ENCODE results near the gene SDR9C7. TPM values are rescaled to one million over a fixed set of nuclear protein-coding genes. Genes with fewer than 3 reads are reported as not detected.
"Not testable (repeated sequence)": the region's sequence is repeated elsewhere in the genome, so short reads cannot be mapped to it uniquely, and the experiment has no call there.

Gene SDR9C7
- total RNA-seq, 1 experiment from 2014 or later, result not detected

DNA sequence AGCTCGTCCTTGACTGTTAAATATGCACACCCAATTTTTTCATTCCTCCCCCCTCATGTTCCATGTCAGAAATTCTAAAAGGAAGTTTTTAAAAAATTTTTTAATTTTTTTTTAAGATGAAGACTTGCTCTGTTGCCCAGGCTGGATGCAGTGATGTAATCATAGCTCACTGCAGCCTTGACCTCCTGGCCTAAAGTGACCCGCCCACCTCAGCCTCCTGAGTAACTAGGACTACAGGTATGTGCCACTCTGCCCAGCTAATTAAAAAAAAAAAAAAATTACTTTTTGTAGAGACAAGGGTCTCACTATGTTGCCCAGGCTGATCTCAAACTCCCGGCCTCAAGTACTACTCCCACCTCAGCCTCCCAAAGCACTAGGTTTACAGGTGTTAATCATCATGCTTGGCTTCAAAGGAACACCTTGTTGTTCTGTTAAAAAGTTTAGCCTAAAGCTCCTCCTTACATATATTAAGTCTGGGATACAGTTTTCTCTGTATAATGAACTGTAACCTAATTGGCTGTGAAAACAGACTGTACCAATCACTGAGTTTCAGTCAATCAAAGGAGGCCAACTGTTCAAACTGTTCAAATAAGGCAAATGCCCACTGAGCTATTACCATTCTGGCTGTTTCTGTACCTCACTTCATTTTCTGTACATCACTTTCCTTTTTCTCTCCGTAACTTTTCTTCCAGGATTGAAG is 17.8 kb downstream of the SDR9C7 start:
- TF ChIP-seq, protein P1, sequence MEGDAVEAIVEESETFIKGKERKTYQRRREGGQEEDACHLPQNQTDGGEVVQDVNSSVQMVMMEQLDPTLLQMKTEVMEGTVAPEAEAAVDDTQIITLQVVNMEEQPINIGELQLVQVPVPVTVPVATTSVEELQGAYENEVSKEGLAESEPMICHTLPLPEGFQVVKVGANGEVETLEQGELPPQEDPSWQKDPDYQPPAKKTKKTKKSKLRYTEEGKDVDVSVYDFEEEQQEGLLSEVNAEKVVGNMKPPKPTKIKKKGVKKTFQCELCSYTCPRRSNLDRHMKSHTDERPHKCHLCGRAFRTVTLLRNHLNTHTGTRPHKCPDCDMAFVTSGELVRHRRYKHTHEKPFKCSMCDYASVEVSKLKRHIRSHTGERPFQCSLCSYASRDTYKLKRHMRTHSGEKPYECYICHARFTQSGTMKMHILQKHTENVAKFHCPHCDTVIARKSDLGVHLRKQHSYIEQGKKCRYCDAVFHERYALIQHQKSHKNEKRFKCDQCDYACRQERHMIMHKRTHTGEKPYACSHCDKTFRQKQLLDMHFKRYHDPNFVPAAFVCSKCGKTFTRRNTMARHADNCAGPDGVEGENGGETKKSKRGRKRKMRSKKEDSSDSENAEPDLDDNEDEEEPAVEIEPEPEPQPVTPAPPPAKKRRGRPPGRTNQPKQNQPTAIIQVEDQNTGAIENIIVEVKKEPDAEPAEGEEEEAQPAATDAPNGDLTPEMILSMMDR (IDR thresholded peaks at IDR 0.05; ENCODE audit: unreplicated experiment), result no peak
- Mint-ChIP-seq H3K36me3 (ENCODE audit: insufficient read depth, unreplicated experiment) (no peaks in the 10 kb centered on the region), H3K27me3 (ENCODE audit: insufficient read depth, unreplicated experiment) (no peaks in the 10 kb centered on the region), H3K4me1 (ENCODE audit: insufficient read depth, unreplicated experiment) (no peaks in the 10 kb centered on the region), H3K27ac (ENCODE audit: low read depth, unreplicated experiment) (no peak overlapping the region), H3K9me3 (ENCODE audit: unreplicated experiment) (peaks cover 11% of the 10 kb centered on the region), H3K4me3 (ENCODE audit: unreplicated experiment) (no peak overlapping the region)
- BruUV-seq (replicated peaks), result no TSS peak
- no peak for DNase-seq (ENCODE audit: unreplicated experiment)
- CTCF ChIA-PET, result interaction anchor here (0.6 to 0.8 kb wide), 3 partner anchors 13 to 159 kb away, joined by 3 to 4 read pairs (median 3); no protein-coding TSS in a partner anchor
- POLR2A ChIA-PET, result interaction anchor here (0.9 kb wide), 1 partner anchor 16 kb away, joined by 3 read pairs; no protein-coding TSS in a partner anchor
- intact Hi-C loops (cut with micrococcal nuclease), result no loop called here

DNA sequence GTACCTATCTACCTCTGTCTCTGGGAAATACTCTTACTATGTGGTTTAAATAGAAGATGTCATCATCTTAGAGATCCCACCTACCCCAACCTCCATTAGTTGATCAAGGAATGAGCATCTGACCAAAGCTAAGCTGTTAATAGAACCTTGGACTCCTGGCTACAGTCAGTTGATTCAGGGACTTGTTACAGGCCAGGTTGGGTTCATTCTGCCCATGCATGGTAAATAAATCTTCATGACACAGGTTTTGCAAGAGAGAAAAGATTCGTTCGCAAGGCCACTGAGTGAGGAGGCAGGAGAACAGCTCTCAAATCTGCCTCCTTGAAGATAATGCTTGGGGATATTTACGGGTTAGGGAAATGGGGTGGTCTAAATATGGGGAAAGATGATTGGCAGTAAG is 19.5 kb downstream of the SDR9C7 start:
- no TSS peak for BruUV-seq (replicated peaks)
- Mint-ChIP-seq H3K27ac (ENCODE audit: low read depth, unreplicated experiment) (no peak overlapping the region), H3K9me3 (ENCODE audit: unreplicated experiment) (peaks cover 14% of the 10 kb centered on the region), H3K36me3 (ENCODE audit: insufficient read depth, unreplicated experiment) (no peaks in the 10 kb centered on the region), H3K4me1 (ENCODE audit: insufficient read depth, unreplicated experiment) (no peaks in the 10 kb centered on the region), H3K27me3 (ENCODE audit: insufficient read depth, unreplicated experiment) (no peaks in the 10 kb centered on the region), H3K4me3 (ENCODE audit: unreplicated experiment) (no peak overlapping the region)
- DNase-seq (ENCODE audit: unreplicated experiment), result no peak
- TF ChIP-seq, protein P1 (IDR thresholded peaks at IDR 0.05; ENCODE audit: unreplicated experiment), result no peak
- intact Hi-C loops (cut with micrococcal nuclease), result no loop called here
- ChIA-PET CTCF (interaction anchor here (0.7 kb wide), 1 partner anchor 278 kb away, joined by 3 read pairs; no protein-coding TSS in a partner anchor), POLR2A (no interaction called here)

DNA sequence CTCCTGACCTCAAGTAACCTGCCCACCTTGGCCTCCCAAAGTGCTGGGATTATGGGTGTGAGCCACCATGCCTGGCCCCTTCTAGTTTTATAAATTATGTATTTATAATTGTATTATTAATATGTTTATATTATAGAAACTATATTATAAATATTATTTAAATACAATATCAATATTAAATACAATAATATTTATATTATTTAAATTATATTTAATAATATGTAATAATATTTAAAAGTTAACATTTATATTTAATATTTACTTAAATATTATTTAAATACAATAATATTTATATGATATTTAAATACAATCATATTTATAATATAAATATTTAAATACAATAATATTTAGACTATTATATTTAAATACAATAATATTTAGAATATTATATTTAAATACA is 20.0 kb downstream of the SDR9C7 start:
- no peak overlapping the region for H3K27ac Mint-ChIP-seq (ENCODE audit: low read depth, unreplicated experiment)
- BruUV-seq (replicated peaks), result no TSS peak
- DNase-seq (ENCODE audit: unreplicated experiment), result no peak
- no peaks in the 10 kb centered on the region for H3K27me3 Mint-ChIP-seq (ENCODE audit: insufficient read depth, unreplicated experiment)
- no peaks in the 10 kb centered on the region for H3K36me3 Mint-ChIP-seq (ENCODE audit: insufficient read depth, unreplicated experiment)
- intact Hi-C loops (cut with micrococcal nuclease), result no loop called here
- ChIA-PET CTCF (no interaction called here), POLR2A (no interaction called here)
- H3K9me3 Mint-ChIP-seq (ENCODE audit: unreplicated experiment), result peaks cover 17% of the 10 kb centered on the region
- TF ChIP-seq, protein P1 (IDR thresholded peaks at IDR 0.05; ENCODE audit: unreplicated experiment), result no peak
- no peak overlapping the region for H3K4me3 Mint-ChIP-seq (ENCODE audit: unreplicated experiment)
- H3K4me1 Mint-ChIP-seq (ENCODE audit: insufficient read depth, unreplicated experiment), result no peaks in the 10 kb centered on the region

DNA sequence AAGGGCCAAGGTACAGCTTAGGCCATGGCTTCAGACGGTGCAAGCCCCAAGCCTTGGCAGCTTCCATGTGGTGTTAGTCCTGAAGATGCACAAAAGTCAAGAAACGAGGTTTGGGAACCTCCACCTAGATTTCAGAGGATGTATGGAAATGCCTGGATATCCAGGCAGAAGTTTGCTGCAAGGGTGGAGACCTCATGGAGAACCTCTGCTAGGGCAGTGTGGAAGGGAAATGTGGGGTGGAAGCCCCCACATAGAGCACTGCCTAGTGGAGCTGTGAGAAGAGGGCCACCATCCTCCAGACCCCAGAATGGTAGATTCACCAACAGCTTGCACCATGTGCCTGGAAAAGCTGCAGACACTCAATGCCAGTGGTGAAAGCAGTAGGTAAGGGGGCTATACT is 24.8 kb downstream of the SDR9C7 start:
- H3K36me3 Mint-ChIP-seq (ENCODE audit: insufficient read depth, unreplicated experiment); H3K27ac Mint-ChIP-seq (ENCODE audit: low read depth, unreplicated experiment); H3K4me1 Mint-ChIP-seq (ENCODE audit: insufficient read depth, unreplicated experiment); POLR2A ChIA-PET; H3K4me3 Mint-ChIP-seq (ENCODE audit: unreplicated experiment); H3K27me3 Mint-ChIP-seq (ENCODE audit: insufficient read depth, unreplicated experiment); BruUV-seq (replicated peaks); CTCF ChIA-PET; DNase-seq (ENCODE audit: unreplicated experiment); intact Hi-C loops (cut with micrococcal nuclease): not testable (repeated sequence)
- peaks cover 17% of the 10 kb centered on the region for H3K9me3 Mint-ChIP-seq (ENCODE audit: unreplicated experiment)
